T-cell (primary cell): ENCODE measurements around the gene IGFL2. TPM values are rescaled to one million over a fixed set of nuclear protein-coding genes. Genes with fewer than 3 reads are reported as not detected.
"Not testable (repeated sequence)": the region's sequence is repeated elsewhere in the genome, so short reads cannot be mapped to it uniquely, and the experiment has no call there.

Experiments
- ATAC-seq, 4 experiments: fragments of 200-7000 bp in 3 of 4; fragments of 150-1000 bp in 1 of 4; cut with Tn5 transposase; replicated peaks in 1 of 4; 1 replicate in 3 of 4; 2 replicates in 1 of 4; pipeline ENCODE4 v1.10.0; 2021; ENCODE audit warnings: moderate library complexity in 3 of 4, mild to moderate bottlenecking in 2 of 4, moderate number of reproducible peaks in 1 of 4
- CTCF ChIA-PET, 2 donors: fragments of 300-600 bp; sonication (Branson Sonifier 250); formaldehyde crosslinking; loops; one replicate each; lab custom pipeline; 2022; ENCODE audit warnings: antibody characterized with exemption in 2 of 2; lab: Charles Lee
- POLR2A ChIA-PET, 2 donors: fragments of 300-600 bp; sonication (Branson Sonifier 250); formaldehyde crosslinking; loops; one replicate each; lab custom pipeline; 2022; ENCODE audit warnings: antibody characterized with exemption in 2 of 2; lab: Charles Lee
- DNase-seq, 35 experiments: peaks; one replicate each; pipeline versions ENCODE4 v3.0.0 to v3.0.0-alpha.2; 2013 to 2023
- H3K27ac ChIP-seq: one replicate; pipeline ENCODE4 v1.5.1; 2013; ENCODE audit warnings: low read length
- H3K27me3 ChIP-seq, 2 experiments: replicated peaks in 1 of 2; 1 replicate in 1 of 2; 2 replicates in 1 of 2; pipeline versions ENCODE4 v1.6.1 to v1.7.0; 2013; ENCODE audit warnings: low read length in 1 of 2, mixed read lengths in 1 of 2; ENCODE audit not compliant: control insufficient read depth in 2 of 2, insufficient read depth in 2 of 2; ENCODE audit errors: extremely low read depth in 1 of 2
- H3K36me3 ChIP-seq, 2 donors: 1 replicate in 1 of 2; 2 replicates in 1 of 2; pipeline versions ENCODE4 v1.6.1 to v1.7.0; 2013; ENCODE audit warnings: low read length in 1 of 2; ENCODE audit not compliant: control insufficient read depth in 2 of 2, insufficient read depth in 1 of 2; ENCODE audit errors: extremely low read depth in 1 of 2
- H3K4me1 ChIP-seq, 2 experiments: 1 replicate in 1 of 2; 2 replicates in 1 of 2; pipeline versions ENCODE4 v1.6.1 to v1.7.0; 2013; ENCODE audit warnings: low read length in 2 of 2, mixed read lengths in 1 of 2; ENCODE audit not compliant: insufficient read depth in 2 of 2, control insufficient read depth in 1 of 2; ENCODE audit errors: extremely low read depth in 1 of 2
- H3K4me3 ChIP-seq, 2 donors: 1 replicate in 1 of 2; 2 replicates in 1 of 2; pipeline versions ENCODE4 v1.5.1 to v1.7.0; 2013; ENCODE audit warnings: mild to moderate bottlenecking in 2 of 2, low read length in 1 of 2, moderate library complexity in 1 of 2; ENCODE audit not compliant: control insufficient read depth in 1 of 2; ENCODE audit errors: extremely low read depth in 1 of 2
- H3K9me3 ChIP-seq: 2 replicates; pipeline ENCODE4 v1.7.0; 2013
- H3K27ac Mint-ChIP-seq, 2 donors: one replicate each; pipeline ENCODE4 v1.8.0; 2020 to 2021; ENCODE audit warnings: mild to moderate bottlenecking in 2 of 2, mixed read lengths in 2 of 2
- H3K27me3 Mint-ChIP-seq, 2 donors: one replicate each; pipeline ENCODE4 v1.8.0; 2021 to 2022; ENCODE audit warnings: mixed read lengths in 2 of 2
- H3K36me3 Mint-ChIP-seq: one replicate; pipeline ENCODE4 v1.8.0; 2021; ENCODE audit warnings: mixed read lengths
- H3K4me1 Mint-ChIP-seq, 3 donors: one replicate each; pipeline ENCODE4 v1.8.0; 2020 to 2022; ENCODE audit warnings: mixed read lengths in 3 of 3, mild to moderate bottlenecking in 1 of 3
- H3K4me3 Mint-ChIP-seq, 3 donors: one replicate each; pipeline ENCODE4 v1.8.0; 2020 to 2022; ENCODE audit warnings: mild to moderate bottlenecking in 3 of 3, mixed read lengths in 3 of 3, moderate library complexity in 3 of 3
- H3K9me3 Mint-ChIP-seq, 3 donors: one replicate each; pipeline ENCODE4 v1.8.0; 2020 to 2022; ENCODE audit warnings: mixed read lengths in 3 of 3
- WGBS: methylation state at CpG from one replicate; pipeline ENCODE4 v1.1.5; 2013; ENCODE audit warnings: missing lambda C conversion rate; ENCODE audit not compliant: insufficient coverage; 5-methylcytosine and 5-hydroxymethylcytosine counted together
- total RNA-seq, 35 experiments: library from RNA in 6 of 35; stranded (reverse) in 6 of 35; fragments of 120-200 nt in 1 of 35; gene quantifications; one replicate each; pipeline versions ENCODE4 v1.2.1 to v1.2.4 and lab custom pipeline; 2013 to 2026

The IGFL2 gene
- total RNA-seq (under 1 TPM in 1 of 5 donors, not detected in 4; 0.32 TPM), total RNA-seq (lab: John Stamatoyannopoulos, UW) (0 to 0.37 (median 0.06) reads per million in 29 experiments)
- not detected for total RNA-seq (2013)

DNA sequence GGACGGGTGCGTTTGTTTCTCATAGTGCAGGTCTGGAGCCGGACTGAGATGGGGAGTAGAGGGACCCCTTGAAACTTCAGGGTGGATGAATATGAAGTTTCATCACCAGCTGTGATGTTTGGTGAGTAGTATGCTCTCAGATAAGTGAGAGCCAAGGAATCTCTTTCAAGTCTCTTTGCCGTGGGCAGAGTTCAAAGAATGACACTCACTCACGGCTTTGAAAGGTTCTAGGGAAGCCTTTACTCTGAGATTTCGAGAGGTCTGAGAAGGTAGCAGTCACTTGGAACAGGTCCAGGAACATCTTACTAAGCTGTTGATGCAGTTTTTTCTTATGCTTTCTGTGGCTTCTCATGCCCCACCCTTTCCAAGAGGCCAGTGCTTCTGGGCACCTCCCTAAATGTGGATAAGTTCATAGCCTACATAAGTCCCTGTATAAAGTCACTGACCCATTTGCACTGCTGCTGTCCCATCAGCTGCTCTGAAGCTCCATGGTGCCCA is at the start of gene IGFL2:
Gene IGFL2 (plus strand): TSS at position 448 of the 498 bp plus-strand sequence. CDS start 41 bp downstream, at position 489.
- CTCF ChIA-PET, result no interaction called here
- Mint-ChIP-seq H3K4me3 (no peak within 1 kb of the TSS), H3K36me3 (no peaks in the 10 kb centered on the region), H3K27ac (no peak within 1 kb of the TSS), H3K4me1 (no peaks in the 10 kb centered on the region), H3K9me3 (no peaks in the 10 kb centered on the region), H3K27me3 (peaks cover 35 to 53% of the 10 kb centered on the region in 2 donors)
- ATAC-seq, result no peak
- POLR2A ChIA-PET, result no interaction called here
- Histone ChIP-seq H3K9me3 (no peaks in the 10 kb centered on the region), H3K36me3 (no peaks in the 10 kb centered on the region), H3K4me1 (no peaks in the 10 kb centered on the region), H3K4me3 (no peak within 1 kb of the TSS), H3K27ac (no peak within 1 kb of the TSS), H3K27me3 (peaks cover 0 to 14% of the 10 kb centered on the region in 2 experiments)
- no peak for DNase-seq
- 32% methylated on average over 5 of the region's 6 CpGs for WGBS

DNA sequence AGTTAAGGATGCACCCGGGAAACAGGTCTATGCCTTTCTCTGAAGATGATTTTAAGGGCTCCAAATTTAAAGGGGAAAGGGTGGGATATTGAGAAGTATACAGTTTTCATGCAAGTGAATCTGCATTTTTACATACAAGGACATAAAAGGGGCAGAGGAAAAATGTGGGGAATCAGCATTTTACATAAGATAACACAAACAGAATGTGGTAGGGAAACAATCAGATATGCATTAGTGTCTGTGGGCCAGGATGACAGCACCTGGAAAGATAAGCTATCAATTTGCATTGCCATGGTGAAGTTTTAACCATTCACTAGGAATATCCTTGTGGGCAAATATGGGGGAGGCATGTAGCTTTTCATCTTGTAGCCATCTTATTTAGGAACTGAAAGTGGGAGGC is 47.7 kb upstream of the IGFL2 start:
- ChIA-PET POLR2A (no interaction called here), CTCF (interaction anchor here in 1 of 2 donors (0.6 kb wide), 2 partner anchors 154 to 283 kb away, joined by 3 to 4 read pairs; no protein-coding TSS in a partner anchor)

DNA sequence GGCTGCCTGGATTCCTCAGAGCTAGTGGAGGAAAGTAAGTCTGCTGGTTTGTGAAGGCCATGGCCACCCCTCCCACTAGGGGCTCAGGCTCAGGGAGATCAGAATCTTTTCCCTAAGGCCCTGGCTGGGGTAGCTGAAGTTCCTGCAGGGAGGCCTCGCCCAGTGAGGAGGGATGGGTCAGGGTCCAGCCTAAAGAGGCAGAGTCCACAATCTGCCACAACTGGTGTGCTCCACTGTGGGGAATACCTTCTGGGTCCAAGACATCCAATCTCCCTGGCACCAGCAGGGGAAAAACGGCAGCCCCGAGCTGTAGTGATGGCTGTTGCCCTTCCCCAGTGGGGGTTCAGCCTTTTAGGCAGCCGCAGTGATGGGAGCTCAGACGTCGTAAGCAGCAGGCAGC is 46.7 kb upstream of the IGFL2 start:
- Mint-ChIP-seq H3K9me3 (peaks cover 14 to 16% (median 16%) of the 10 kb centered on the region in 3 donors), H3K27ac (no peak overlapping the region), H3K27me3 (peaks cover 38 to 40% of the 10 kb centered on the region in 2 donors), H3K4me3 (no peak overlapping the region), H3K4me1 (no peaks in the 10 kb centered on the region), H3K36me3 (no peaks in the 10 kb centered on the region)
- DNase-seq, result no peak
- no peaks in the 10 kb centered on the region for H3K4me1 ChIP-seq
- ChIA-PET POLR2A (no interaction called here), CTCF (no interaction called here)
- peaks cover 0 to 14% of the 10 kb centered on the region in 2 experiments for H3K27me3 ChIP-seq
- no peak for ATAC-seq
- 57% methylated on average over 6 of the region's 6 CpGs for WGBS
- H3K9me3 ChIP-seq, result peaks cover 2% of the 10 kb centered on the region
- H3K4me3 ChIP-seq, result no peak overlapping the region
- no peak overlapping the region for H3K27ac ChIP-seq
- no peaks in the 10 kb centered on the region for H3K36me3 ChIP-seq

More for the DNA sequence above, 47.7 kb upstream of the IGFL2 start:
- Mint-ChIP-seq H3K9me3 (peaks cover 16 to 17% (median 16%) of the 10 kb centered on the region in 3 donors), H3K4me1 (no peaks in the 10 kb centered on the region), H3K27ac (no peak overlapping the region), H3K36me3 (no peaks in the 10 kb centered on the region), H3K4me3 (no peak overlapping the region), H3K27me3 (peaks cover 40 to 48% of the 10 kb centered on the region in 2 donors)
- WGBS, result 33% methylated on average over 1 of the region's 1 CpG
- H3K27ac ChIP-seq, result no peak overlapping the region
- no peaks in the 10 kb centered on the region for H3K4me1 ChIP-seq
- ATAC-seq, result no peak
- H3K36me3 ChIP-seq, result no peaks in the 10 kb centered on the region
- DNase-seq, result no peak
- H3K4me3 ChIP-seq, result no peak overlapping the region
- H3K27me3 ChIP-seq, result peaks cover 0 to 14% of the 10 kb centered on the region in 2 experiments
- peaks cover 2% of the 10 kb centered on the region for H3K9me3 ChIP-seq

DNA sequence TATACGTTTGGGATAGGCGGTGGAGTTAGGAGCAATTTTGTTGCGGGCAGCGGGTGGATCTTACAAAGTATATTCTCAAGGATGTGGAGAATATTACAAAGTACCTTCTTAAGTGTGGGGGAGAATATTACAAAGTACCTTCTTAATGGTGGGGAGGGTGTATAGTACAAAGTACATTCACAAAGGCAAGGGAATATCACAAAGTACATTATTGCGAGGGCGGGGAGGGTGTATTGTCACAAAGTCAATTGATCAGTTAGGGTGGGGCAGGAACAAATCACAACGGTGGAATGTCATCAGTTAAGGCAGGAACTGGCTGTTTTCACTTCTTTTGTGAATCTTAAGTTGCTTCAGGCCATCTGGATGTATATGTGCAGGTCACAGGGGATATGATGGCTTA is 45.7 kb upstream of the IGFL2 start:
- not testable (repeated sequence) for H3K27ac Mint-ChIP-seq

DNA sequence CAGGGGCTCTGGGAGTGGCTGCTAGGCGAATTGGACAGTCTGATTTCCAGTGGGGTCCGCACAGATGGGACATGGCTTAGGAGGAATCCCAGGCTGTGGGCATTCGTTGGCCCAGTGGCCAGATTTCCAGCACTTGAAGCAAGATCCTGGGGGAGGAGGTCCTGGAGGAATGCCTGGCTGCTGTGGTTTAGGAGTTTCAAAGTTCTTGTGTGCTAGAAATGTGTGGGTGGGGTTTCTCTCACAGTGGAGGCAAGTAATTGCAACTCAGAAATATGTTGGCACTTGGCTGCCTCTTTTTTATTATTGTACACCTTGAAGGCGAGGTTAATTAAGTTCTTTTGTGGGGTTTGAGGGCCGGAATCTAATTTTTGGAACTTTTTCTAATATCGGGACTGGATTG is 40.7 kb upstream of the IGFL2 start:
- Histone ChIP-seq H3K4me1 (no peaks in the 10 kb centered on the region), H3K36me3 (no peaks in the 10 kb centered on the region), H3K9me3 (no peaks in the 10 kb centered on the region), H3K27me3 (peaks cover 0 to 4% of the 10 kb centered on the region in 2 experiments), H3K27ac (no peak overlapping the region), H3K4me3 (no peak overlapping the region)
- peaks cover 7 to 14% of the 10 kb centered on the region in 2 donors for H3K27me3 Mint-ChIP-seq
- no peaks in the 10 kb centered on the region for H3K4me1 Mint-ChIP-seq
- no peaks in the 10 kb centered on the region for H3K36me3 Mint-ChIP-seq
- ATAC-seq (no peak), DNase-seq (no peak)
- ChIA-PET CTCF (no interaction called here), POLR2A (no interaction called here)
- WGBS, result 58% methylated on average over 6 of the region's 6 CpGs
- peaks cover 0 to 6% (median 0%) of the 10 kb centered on the region in 3 donors for H3K9me3 Mint-ChIP-seq
- no peak overlapping the region for H3K4me3 Mint-ChIP-seq
- H3K27ac Mint-ChIP-seq, result no peak overlapping the region

More for the DNA sequence above, 45.7 kb upstream of the IGFL2 start:
- WGBS, result 92% methylated on average over 7 of the region's 7 CpGs
- H3K36me3 Mint-ChIP-seq, DNase-seq, ATAC-seq, H3K9me3 ChIP-seq, H3K36me3 ChIP-seq, CTCF ChIA-PET, POLR2A ChIA-PET, H3K4me3 ChIP-seq, H3K4me3 Mint-ChIP-seq, H3K4me1 ChIP-seq, H3K27ac ChIP-seq, H3K4me1 Mint-ChIP-seq: not testable (repeated sequence)
- Mint-ChIP-seq H3K9me3 (peaks cover 8 to 13% (median 12%) of the 10 kb centered on the region in 3 donors), H3K27me3 (peaks cover 28 to 29% of the 10 kb centered on the region in 2 donors)
- H3K27me3 ChIP-seq, result peaks cover 0 to 19% of the 10 kb centered on the region in 2 experiments

DNA sequence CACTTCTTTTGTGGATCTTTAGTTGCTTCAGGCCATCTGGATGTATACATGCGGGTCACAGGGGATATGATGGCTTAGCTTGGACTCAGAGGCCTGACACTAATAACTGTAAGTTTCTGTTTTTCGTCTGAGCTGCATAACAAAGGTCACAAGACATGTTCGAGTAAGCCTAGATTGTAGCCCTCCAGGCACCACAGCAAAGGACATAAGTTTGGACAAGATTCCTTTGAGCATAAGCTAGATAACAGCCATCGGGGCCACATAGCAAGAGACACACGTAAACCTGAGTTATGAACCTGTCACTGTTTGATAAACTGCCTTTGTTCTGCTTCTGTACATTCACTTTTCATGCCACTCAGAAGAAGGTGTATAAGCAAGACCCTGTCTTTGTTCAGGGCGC is 38.2 kb upstream of the IGFL2 start:
- Mint-ChIP-seq H3K27ac (no peak overlapping the region), H3K4me1 (no peaks in the 10 kb centered on the region), H3K36me3 (no peaks in the 10 kb centered on the region), H3K4me3 (no peak overlapping the region), H3K27me3 (peaks cover 31% of the 10 kb centered on the region in 2 donors), H3K9me3 (peaks cover 0 to 6% (median 0%) of the 10 kb centered on the region in 3 donors)
- Histone ChIP-seq H3K27ac (no peak overlapping the region), H3K27me3 (peaks cover 0 to 4% of the 10 kb centered on the region in 2 experiments), H3K9me3 (no peaks in the 10 kb centered on the region), H3K36me3 (no peaks in the 10 kb centered on the region), H3K4me1 (no peaks in the 10 kb centered on the region), H3K4me3 (no peak overlapping the region)
- WGBS, result 84% methylated on average over 4 of the region's 6 CpGs
- POLR2A ChIA-PET, result no interaction called here
- ATAC-seq (no peak), DNase-seq (no peak)
- CTCF ChIA-PET, result no interaction called here
